BLaER1 treated with 17β-estradiol and CSF1 and Interleukin-3, amounts not matched to agents 10 nM and 100 nM (cell line): Measurements from ENCODE around the gene EIF3A.

Source experiments
- H3K27ac ChIP-seq, 11 experiments: shearing (Covaris generic); formaldehyde crosslinking; 2 replicates each; pipeline ENCODE4 v1.8.1; 2022
- H3K27me3 ChIP-seq, 11 experiments: shearing (Covaris generic); formaldehyde crosslinking; 2 replicates each; pipeline ENCODE4 v1.8.1; 2022
- H3K36me3 ChIP-seq, 11 experiments: shearing (Covaris generic); formaldehyde crosslinking; 2 replicates each; pipeline ENCODE4 v1.8.1; 2022
- H3K4me1 ChIP-seq, 10 experiments: shearing (Covaris generic); formaldehyde crosslinking; 2 replicates each; pipeline ENCODE4 v1.8.1; 2022
- H3K4me2 ChIP-seq, 11 experiments: shearing (Covaris generic); formaldehyde crosslinking; 2 replicates each; pipeline ENCODE4 v1.8.1; 2022
- H3K4me3 ChIP-seq, 10 experiments: shearing (Covaris generic); formaldehyde crosslinking; 2 replicates each; pipeline ENCODE4 v1.8.1; 2022
- H3K9ac ChIP-seq, 11 experiments: shearing (Covaris generic); formaldehyde crosslinking; 2 replicates each; pipeline ENCODE4 v1.8.1; 2022
- H3K9me3 ChIP-seq, 11 experiments: shearing (Covaris generic); formaldehyde crosslinking; replicated peaks in 1 of 11; 2 replicates each; pipeline ENCODE4 v1.8.1; 2022
- H4K20me1 ChIP-seq, 11 experiments: shearing (Covaris generic); formaldehyde crosslinking; 2 replicates each; pipeline ENCODE4 v1.8.1; 2022
- Cebpa-rat ChIP-seq, 11 experiments: shearing (Covaris generic); IDR thresholded peaks; 2 replicates each; pipeline ENCODE4 v1.8.1; 2022

Gene EIF3A

GRCh38 chr10:119020627-119020946 lies 60.0 kb downstream of the EIF3A start:
- H3K27me3 ChIP-seq = no peaks in the 10 kb centered on the region
- H3K4me2 ChIP-seq = 0 out of 22 replicates have a peak overlapping the region, but pooled peaks of 1 of the 11 experiments have one; percentile 21
- no peaks in the 10 kb centered on the region for H3K36me3 ChIP-seq
- H3K9me3 ChIP-seq = peaks cover 0 to 11% (median 3%) of the 10 kb centered on the region in 11 experiments; a peak in 8 of 22 replicates
- H3K4me1 ChIP-seq = 0 out of 20 replicates have a peak, but pooled peaks cover 0 to 4% (median 0%) of the 10 kb centered on the region in 10 experiments
- no peak for TF ChIP-seq Cebpa-rat (IDR thresholded peaks at IDR 0.05)
- no peak overlapping the region for H3K4me3 ChIP-seq
- H3K9ac ChIP-seq = no peak overlapping the region
- H3K27ac ChIP-seq = no peak overlapping the region
- peaks cover 0 to 7% (median 0%) of the 10 kb centered on the region in 11 experiments; a peak in 3 of 22 replicates for H4K20me1 ChIP-seq

DNA sequence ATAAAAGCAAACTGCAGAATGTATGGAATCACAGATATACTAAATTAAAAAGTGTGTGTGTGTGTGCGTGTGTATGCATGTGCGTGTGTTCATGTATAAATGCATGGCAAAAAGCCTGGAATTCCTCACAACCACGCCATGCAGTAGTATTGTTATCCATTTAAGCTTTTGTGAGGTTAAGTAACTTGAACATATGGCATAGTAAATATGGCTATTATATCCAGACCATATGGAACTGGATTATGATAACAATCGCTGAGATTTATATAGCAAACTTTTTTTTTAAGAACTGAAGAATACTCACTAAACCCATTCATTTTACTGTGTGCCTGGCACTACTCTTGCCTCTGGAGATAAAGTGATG lies 73.4 kb downstream of the EIF3A start:
- Histone ChIP-seq H3K4me1 (0 out of 20 replicates have a peak, but pooled peaks cover 0 to 3% (median 0%) of the 10 kb centered on the region in 10 experiments), H3K9me3 (no peaks in the 10 kb centered on the region), H3K36me3 (no peaks in the 10 kb centered on the region), H4K20me1 (no peaks in the 10 kb centered on the region; a peak in 1 of 22 replicates), H3K27ac (no peak overlapping the region), H3K4me2 (no peak overlapping the region), H3K9ac (no peak overlapping the region), H3K27me3 (no peaks in the 10 kb centered on the region), H3K4me3 (no peak overlapping the region)
- TF ChIP-seq Cebpa-rat (IDR thresholded peaks at IDR 0.05) = no peak

DNA sequence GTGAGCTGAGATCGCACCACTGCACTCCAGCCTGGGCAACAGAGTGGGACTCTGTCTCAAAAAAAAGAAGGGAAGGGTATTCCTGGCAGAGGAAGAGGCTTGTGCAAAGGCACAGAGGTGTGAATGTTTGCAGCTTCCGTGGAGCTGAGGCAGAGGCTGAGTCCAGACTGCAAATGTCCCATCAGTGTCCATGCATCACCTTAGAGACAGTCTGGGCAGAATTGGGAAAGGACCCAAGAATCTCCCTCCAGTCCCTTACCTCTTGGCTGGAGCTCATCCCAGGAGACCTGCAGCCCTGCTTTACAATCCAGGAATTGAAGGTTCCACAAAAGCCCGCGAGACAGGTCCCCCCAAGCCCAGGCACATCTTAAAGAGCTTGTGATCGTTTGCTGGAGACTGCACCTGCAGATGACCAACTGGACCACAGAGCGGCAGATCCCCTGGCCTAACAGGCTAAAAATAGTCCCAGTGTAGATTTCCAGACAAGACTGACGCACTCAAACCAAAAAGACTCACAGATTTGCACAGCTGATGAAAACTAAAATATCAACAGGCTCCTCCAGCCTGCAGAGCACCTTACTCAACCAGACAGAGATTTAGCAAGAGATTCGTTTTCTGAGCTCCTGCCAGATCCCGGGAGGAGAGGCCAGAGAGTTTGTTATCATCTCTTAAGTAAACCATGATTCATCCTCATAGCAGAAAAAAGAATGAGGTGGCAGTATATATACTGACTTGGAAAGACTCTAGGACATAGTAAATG lies 74.0 kb downstream of the EIF3A start:
- H3K9me3 ChIP-seq = no peaks in the 10 kb centered on the region
- no peaks in the 10 kb centered on the region for H3K27me3 ChIP-seq
- H3K9ac ChIP-seq = no peak overlapping the region
- no peak for TF ChIP-seq Cebpa-rat (IDR thresholded peaks at IDR 0.05)
- 0 out of 20 replicates have a peak, but pooled peaks cover 0 to 3% (median 0%) of the 10 kb centered on the region in 10 experiments for H3K4me1 ChIP-seq
- H3K4me3 ChIP-seq = no peak overlapping the region
- no peaks in the 10 kb centered on the region; a peak in 1 of 22 replicates for H4K20me1 ChIP-seq
- no peak overlapping the region for H3K27ac ChIP-seq
- no peaks in the 10 kb centered on the region for H3K36me3 ChIP-seq
- no peak overlapping the region for H3K4me2 ChIP-seq

- no peak for TF ChIP-seq Cebpa-rat (IDR thresholded peaks at IDR 0.05)
- Histone ChIP-seq H3K27ac (no peak overlapping the region), H3K4me1 (0 out of 20 replicates have a peak, but pooled peaks cover 0 to 3% (median 0%) of the 10 kb centered on the region in 10 experiments), H3K9ac (no peak overlapping the region), H3K4me2 (no peak overlapping the region), H3K27me3 (no peaks in the 10 kb centered on the region), H3K4me3 (no peak overlapping the region), H3K36me3 (no peaks in the 10 kb centered on the region), H4K20me1 (no peaks in the 10 kb centered on the region; a peak in 1 of 22 replicates), H3K9me3 (no peaks in the 10 kb centered on the region)
These were observed 75.1 kb downstream of the EIF3A start for GRCh38 chr10:119005362-119006043.

DNA sequence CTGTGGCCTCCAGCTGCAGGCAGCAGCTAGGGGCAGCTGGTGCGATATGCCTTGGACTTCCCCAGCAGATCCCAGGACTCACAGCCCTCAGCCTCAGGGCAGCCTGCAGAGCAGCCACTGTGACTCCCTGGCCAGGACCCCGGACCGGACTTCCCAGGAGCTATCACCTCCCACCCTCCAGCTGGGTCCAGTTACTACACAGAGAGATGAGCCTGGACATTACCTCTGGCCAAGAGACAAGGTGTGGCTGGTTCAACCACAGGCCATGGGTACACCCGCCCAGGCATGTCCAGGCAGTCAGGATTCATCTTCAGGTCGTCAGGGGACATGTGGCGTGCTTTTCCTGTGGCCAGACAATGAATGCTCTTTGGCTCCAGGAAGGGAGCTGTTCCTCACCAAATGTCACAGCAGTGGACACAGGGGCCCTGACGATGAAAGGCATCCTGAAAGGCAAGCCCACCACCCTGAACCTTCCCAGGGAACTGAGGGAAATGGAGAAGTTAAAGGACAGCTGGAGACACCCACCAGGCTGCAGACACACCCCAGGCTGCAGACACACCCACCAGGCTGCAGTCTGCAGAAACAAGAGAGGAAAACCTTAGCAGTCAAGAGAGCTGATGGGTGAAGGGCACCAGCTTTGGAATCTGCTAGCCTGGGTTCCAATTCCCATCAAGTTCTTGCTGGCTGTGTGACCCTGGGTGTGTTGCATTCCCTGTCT lies 76.9 kb downstream of the EIF3A start:
- no peak overlapping the region for H3K27ac ChIP-seq
- H3K27me3 ChIP-seq = no peaks in the 10 kb centered on the region
- H3K4me1 ChIP-seq = 0 out of 20 replicates have a peak, but pooled peaks cover 0 to 3% (median 0%) of the 10 kb centered on the region in 10 experiments
- H3K9ac ChIP-seq = no peak overlapping the region
- no peaks in the 10 kb centered on the region for H3K9me3 ChIP-seq
- no peak for TF ChIP-seq Cebpa-rat (IDR thresholded peaks at IDR 0.05)
- no peaks in the 10 kb centered on the region; a peak in 1 of 22 replicates for H4K20me1 ChIP-seq
- H3K4me2 ChIP-seq = no peak overlapping the region
- no peak overlapping the region for H3K4me3 ChIP-seq
- no peaks in the 10 kb centered on the region for H3K36me3 ChIP-seq

DNA sequence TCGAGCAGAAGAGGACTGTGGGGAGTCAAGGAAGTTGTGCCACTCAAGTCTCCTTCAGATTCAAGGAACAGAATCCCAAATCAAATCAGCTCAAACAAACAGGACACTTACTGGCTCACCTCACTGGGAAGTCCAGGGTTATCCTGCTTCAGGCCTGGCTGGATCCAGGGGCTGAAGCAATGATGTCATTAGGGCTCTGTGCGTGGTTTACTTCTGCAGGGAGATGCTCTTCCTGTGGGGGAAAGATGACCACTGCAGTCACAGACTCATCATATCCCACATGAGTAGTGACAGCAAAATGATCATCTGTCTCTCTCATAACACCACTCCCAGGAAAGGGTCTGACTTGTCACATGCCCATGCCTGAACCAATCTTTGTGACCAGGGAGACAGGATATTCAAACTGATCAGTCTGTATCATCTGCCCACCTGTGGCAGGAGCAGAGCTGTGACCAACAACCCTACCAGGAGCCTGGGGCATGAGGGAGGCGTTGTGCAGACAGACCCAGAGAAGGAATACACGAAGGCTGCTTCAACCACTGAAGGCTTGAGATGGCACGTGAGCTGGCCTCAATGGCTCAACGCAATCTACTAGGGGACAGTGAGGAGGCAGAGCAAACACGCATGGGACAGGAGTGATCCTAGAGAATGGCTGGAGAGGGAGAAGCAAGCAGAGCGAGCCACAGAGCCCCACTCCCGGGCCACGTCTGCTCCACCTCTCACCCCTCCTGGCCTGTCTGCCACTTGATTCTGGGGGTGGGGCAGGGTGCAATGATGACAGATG lies 78.7 kb downstream of the EIF3A start:
- no peak overlapping the region for H3K4me3 ChIP-seq
- no peaks in the 10 kb centered on the region for H3K9me3 ChIP-seq
- no peak overlapping the region for H3K27ac ChIP-seq
- 0 out of 20 replicates have a peak, but pooled peaks cover 0 to 3% (median 0%) of the 10 kb centered on the region in 10 experiments for H3K4me1 ChIP-seq
- TF ChIP-seq Cebpa-rat (IDR thresholded peaks at IDR 0.05) = no peak
- no peaks in the 10 kb centered on the region; a peak in 1 of 22 replicates for H4K20me1 ChIP-seq
- H3K4me2 ChIP-seq = no peak overlapping the region
- no peaks in the 10 kb centered on the region for H3K36me3 ChIP-seq
- no peak overlapping the region for H3K9ac ChIP-seq
- no peaks in the 10 kb centered on the region for H3K27me3 ChIP-seq

DNA sequence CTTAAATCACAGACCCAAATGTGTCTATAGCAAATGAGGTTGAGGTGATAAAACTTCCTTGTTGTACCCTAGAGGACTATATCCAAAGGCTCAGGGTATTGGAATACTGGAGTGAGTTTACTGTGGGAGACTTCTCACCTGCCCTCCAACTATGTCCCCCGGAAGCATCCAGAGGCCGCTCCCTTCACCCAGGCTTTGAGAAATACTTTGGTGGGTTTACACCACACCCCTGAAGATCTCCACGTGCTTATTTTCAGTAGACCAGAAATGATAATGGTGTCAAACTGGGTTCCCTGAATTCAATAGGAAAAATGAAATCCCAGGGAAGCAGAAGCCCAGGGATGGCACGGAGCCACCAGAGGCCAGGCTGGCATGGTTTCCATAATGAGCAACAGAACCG lies 82.4 kb downstream of the EIF3A start:
- H3K27ac ChIP-seq = no peak overlapping the region
- H3K27me3 ChIP-seq = no peaks in the 10 kb centered on the region
- no peak for TF ChIP-seq Cebpa-rat (IDR thresholded peaks at IDR 0.05)
- no peak overlapping the region for H3K4me2 ChIP-seq
- no peak overlapping the region for H3K4me3 ChIP-seq
- no peak overlapping the region for H3K9ac ChIP-seq
- no peaks in the 10 kb centered on the region for H3K36me3 ChIP-seq
- H3K9me3 ChIP-seq = no peaks in the 10 kb centered on the region
- no peaks in the 10 kb centered on the region for H4K20me1 ChIP-seq
- H3K4me1 ChIP-seq = no peaks in the 10 kb centered on the region

DNA sequence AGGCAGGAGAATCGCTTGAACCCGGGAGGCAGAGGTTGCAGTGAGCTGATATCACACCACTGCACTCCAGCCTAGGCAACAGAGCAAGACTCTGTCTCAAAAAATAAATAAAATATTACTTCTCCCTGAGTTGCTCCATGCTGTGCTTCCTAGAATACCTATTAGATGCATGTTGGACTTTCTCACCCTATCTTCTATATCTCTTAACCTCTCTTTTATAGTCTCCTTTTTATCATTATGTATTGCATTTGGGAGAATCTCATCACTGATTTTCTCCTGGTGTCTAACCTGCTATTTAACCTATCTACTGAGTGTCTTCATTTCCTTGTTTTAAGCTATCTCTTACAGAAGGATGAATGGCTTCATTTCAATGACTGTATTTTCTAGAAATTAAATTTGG lies 83.2 kb downstream of the EIF3A start:
- Histone ChIP-seq H3K27me3 (no peaks in the 10 kb centered on the region), H3K36me3 (no peaks in the 10 kb centered on the region), H3K4me1 (no peaks in the 10 kb centered on the region), H3K9ac (no peak overlapping the region), H3K27ac (no peak overlapping the region), H3K4me2 (no peak overlapping the region), H3K9me3 (no peaks in the 10 kb centered on the region), H4K20me1 (no peaks in the 10 kb centered on the region), H3K4me3 (no peak overlapping the region)
- no peak for TF ChIP-seq Cebpa-rat (IDR thresholded peaks at IDR 0.05)

DNA sequence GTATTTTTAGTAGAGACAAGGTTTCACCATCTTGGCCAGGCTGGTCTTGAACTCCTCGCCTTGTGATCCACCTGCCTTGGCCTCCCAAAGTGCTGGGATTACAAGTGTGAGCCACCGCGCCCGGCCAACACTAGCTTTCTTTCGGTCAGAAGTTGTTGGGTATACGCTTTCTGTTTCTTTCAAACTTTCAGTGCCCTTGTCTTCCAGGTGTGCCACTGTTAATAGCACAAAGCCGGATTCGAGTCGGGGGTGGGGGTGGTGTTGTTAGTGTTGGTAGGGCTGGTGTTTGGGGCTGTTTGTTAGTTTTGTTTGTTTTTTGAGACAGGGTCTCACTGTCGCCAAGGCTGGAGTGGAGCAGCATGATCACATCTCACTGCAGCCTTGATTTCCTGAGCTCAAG lies 84.9 kb downstream of the EIF3A start:
- H3K27me3 ChIP-seq = no peaks in the 10 kb centered on the region
- H3K4me1 ChIP-seq = no peaks in the 10 kb centered on the region
- no peak overlapping the region for H3K27ac ChIP-seq
- no peaks in the 10 kb centered on the region for H3K36me3 ChIP-seq
- no peaks in the 10 kb centered on the region for H4K20me1 ChIP-seq
- TF ChIP-seq Cebpa-rat (IDR thresholded peaks at IDR 0.05) = no peak
- H3K9ac ChIP-seq = no peak overlapping the region
- H3K4me2 ChIP-seq = no peak overlapping the region
- no peak overlapping the region for H3K4me3 ChIP-seq
- H3K9me3 ChIP-seq = no peaks in the 10 kb centered on the region
